H1 (cell line): ENCODE data around the gene BRMS1. TPM values are rescaled to one million over a fixed set of nuclear protein-coding genes. Genes with fewer than 3 reads are reported as not detected.

Source experiments
- BCL11A ChIP-seq, 2 experiments: IDR thresholded peaks; one replicate each; pipeline ENCODE4 v1.6.1; 2011; ENCODE audit warnings: low read depth in 2 of 2, low read length in 2 of 2, mild to moderate bottlenecking in 2 of 2
- CEBPB ChIP-seq: IDR thresholded peaks from 2 replicates; pipeline ENCODE4 v1.6.1; 2012; ENCODE audit warnings: low read depth, low read length
- GABPA ChIP-seq: IDR thresholded peaks from 2 replicates; pipeline ENCODE4 v1.6.1; 2011; ENCODE audit warnings: mild to moderate bottlenecking, low read length, moderate library complexity, borderline replicate concordance; ENCODE audit not compliant: insufficient read depth
- polyA plus RNA-seq, 7 experiments: library from polyadenylated mRNA; depleted of rRNA in 3 of 7; stranded (reverse) in 5 of 7; unstranded in 2 of 7; fragments of >200 nt in 5 of 7; fragments of 200-250 nt in 2 of 7; gene quantifications; 1 replicate in 5 of 7; 2 replicates in 1 of 7; 4 replicates in 1 of 7; pipeline versions ENCODE4 v1.2.1 to v1.2.3, GENCODE V29; 2011 to 2013; ENCODE audit warnings: missing spikeins in 2 of 7, mixed read lengths in 2 of 7
- total RNA-seq: library from RNA; stranded (reverse); fragmentation: NEBNext Ultra II Directional; extraction: Animal tissue kit (Norgen Biotek cat#: 25700); gene quantifications from 2 replicates; pipeline ENCODE4 v1.2.1, GENCODE V29; 2021
- TF ChIP-seq, protein P1 (sequence below): IDR thresholded peaks from 2 replicates; pipeline ENCODE4 v1.6.1; 2012; ENCODE audit warnings: inconsistent platforms

Gene BRMS1
- total and polyA plus RNA-seq, 2 of the 8 experiments (the other 6 are each of a cell fraction or from before 2014, with no cell fraction given), result 39.2 to 46.1 TPM

DNA sequence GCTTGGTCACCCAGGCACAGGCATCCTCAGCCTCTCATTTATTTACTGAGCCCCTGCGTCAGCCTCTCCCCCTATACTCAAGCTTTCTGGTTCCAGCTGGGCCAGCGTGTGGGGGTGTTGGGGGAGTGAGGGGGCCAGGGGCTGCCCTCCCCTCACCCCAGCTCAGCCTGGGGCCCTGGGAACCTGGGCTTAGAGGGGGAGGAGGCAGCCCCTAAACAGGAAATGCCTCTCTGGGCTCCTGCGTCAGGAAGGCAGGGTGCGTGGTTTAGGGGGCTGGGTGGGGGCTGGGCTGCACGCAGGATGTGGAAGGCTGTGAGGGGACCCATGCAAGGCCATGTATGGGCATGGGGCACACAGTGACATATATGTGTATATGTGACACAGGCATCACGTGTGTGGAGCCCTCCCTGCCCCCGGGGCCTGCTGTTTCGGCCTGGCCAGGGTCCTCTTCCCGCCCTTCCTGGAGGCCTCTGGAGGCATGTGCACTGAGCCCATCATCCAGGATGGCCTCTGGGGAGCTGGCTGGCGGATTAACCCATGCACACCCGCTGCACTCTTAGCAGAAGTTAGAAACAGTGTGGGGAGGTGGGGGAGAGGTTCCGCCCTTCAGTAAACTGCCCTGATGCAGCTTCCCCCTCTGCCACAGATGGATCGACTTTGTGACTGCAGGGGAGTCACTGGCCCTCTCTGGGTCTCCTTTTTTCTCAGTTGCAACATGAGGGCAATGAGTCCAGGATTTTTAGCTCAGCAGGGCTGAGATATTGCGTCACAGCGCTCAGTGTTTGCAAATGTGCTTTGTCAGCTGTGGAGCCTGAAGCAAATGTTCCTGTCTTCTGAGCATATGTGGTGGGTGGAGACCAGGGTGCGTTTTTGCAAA, 26.9 kb downstream of the BRMS1 start (continued):
- TF ChIP-seq, protein P1, sequence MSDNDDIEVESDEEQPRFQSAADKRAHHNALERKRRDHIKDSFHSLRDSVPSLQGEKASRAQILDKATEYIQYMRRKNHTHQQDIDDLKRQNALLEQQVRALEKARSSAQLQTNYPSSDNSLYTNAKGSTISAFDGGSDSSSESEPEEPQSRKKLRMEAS, result peak; percentile 91
- TF ChIP-seq GABPA (0 out of 2 replicates have a peak, but pooled peaks have one; percentile 37), CEBPB (peak; percentile 76), BCL11A (IDR thresholded peaks at IDR 0.05; ENCODE audit: low read depth in 2 of 2, low read length in 2 of 2) (no peak)
- TF ChIP-seq, all 59 proteins: peak for 8
